Stimulated activated effector memory CD8-positive, alpha-beta T cell treated with anti-CD3 and anti-CD28 coated beads, Interleukin-12 subunit alpha, Interleukin-12 subunit beta, amount 100 ng/mL, for 72 hours (primary cell): ENCODE measurements around the gene ISY1.
"Not testable (repeated sequence)": the region's sequence is repeated elsewhere in the genome, so short reads cannot be mapped to it uniquely, and the experiment has no call there.

Experiments
- ATAC-seq: fragments of 150-1000 bp; cut with Tn5 transposase; 2 replicates; pipeline ENCODE4 v1.10.0; 2021
- DNase-seq, 2 donors: peaks; one replicate each; pipeline ENCODE4 v3.0.0; 2021 to 2022; ENCODE audit warnings: low spot score in 2 of 2
- H3K27ac Mint-ChIP-seq: one replicate; pipeline ENCODE4 v1.8.0; 2022; ENCODE audit warnings: mild to moderate bottlenecking, mixed read lengths
- H3K36me3 Mint-ChIP-seq: one replicate; pipeline ENCODE4 v1.8.0; 2022; ENCODE audit warnings: mild to moderate bottlenecking, mixed read lengths
- H3K4me1 Mint-ChIP-seq: one replicate; pipeline ENCODE4 v1.8.0; 2022; ENCODE audit warnings: mixed read lengths
- H3K4me3 Mint-ChIP-seq: one replicate; pipeline ENCODE4 v1.8.0; 2022; ENCODE audit warnings: mild to moderate bottlenecking, mixed read lengths
- H3K9me3 Mint-ChIP-seq: one replicate; pipeline ENCODE4 v1.8.0; 2022; ENCODE audit warnings: mixed read lengths

The ISY1 gene

DNA sequence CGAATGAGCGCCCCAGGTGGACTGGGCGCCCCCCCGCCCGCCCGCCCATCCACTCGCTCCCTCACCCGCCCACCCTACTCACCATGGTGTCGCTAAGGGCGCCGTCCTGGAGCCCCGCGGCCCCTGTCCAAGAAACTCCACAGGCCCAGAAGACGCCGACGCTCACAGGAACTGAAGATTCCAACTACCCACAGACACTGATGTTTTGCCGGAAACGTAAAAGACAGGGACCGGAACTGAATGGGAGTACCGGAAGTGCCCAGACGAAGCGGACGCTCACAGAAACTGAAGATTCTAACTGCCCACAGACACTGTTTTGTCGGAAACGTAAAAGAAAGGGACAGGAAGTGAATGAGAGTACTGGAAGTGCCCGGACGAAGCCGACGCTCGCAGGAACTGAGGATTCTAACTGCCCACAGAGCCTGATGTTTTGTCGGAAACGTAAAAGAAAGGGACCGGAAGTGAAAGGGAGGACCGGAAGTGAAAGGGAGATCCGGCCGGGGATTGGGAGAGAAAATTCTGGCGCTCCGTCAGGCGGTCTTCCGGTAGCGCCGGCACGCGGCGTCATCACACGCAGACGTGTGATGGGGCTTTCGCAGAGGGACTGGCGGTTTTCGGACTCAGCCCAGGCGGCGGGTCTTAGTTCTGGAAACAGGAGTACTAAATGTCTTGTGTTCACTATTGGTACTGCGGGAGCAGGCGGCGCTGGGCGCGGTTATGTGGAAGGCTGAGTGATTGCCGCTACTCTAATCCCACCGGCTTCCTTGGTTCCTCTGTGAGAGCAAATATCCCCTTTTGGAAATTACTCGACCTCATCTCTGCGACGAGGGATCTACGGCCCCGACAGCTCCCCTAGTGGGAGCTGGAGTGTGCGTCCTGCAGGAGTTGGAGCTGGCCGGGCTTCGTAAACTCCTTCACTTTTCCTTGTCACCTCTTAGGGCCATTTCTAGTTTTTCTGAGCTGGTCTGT lies at the start of gene ISY1:
TSS of gene ISY1 (minus strand) at position 173 of the 969 bp plus-strand sequence. CDS start at position 85, 88 bp downstream.
- peaks cover 43% of the 10 kb centered on the region for H3K4me1 Mint-ChIP-seq

GRCh38 chr3:129207479-129207878 lies 46.6 kb upstream of the ISY1 start:
- ATAC-seq: no peak

More for the DNA sequence above, at the start of gene ISY1:
- ATAC-seq (peak; percentile 92), DNase-seq (peak; percentile 73 to 93)
- peak within 1 kb of the TSS; percentile 95 for H3K4me3 Mint-ChIP-seq
- H3K36me3 Mint-ChIP-seq: peaks cover 96% of the 10 kb centered on the region
- no peaks in the 10 kb centered on the region for H3K9me3 Mint-ChIP-seq
- H3K27ac Mint-ChIP-seq: peak within 1 kb of the TSS; percentile 99

GRCh38 chr3:129205109-129205832 lies 44.4 kb upstream of the ISY1 start:
- ATAC-seq (peak; percentile 31), DNase-seq (no peak)
- no peak overlapping the region for H3K27ac Mint-ChIP-seq
- no peaks in the 10 kb centered on the region for H3K9me3 Mint-ChIP-seq
- H3K4me1 Mint-ChIP-seq: no peaks in the 10 kb centered on the region
- no peaks in the 10 kb centered on the region for H3K36me3 Mint-ChIP-seq
- H3K4me3 Mint-ChIP-seq: no peak overlapping the region

More at GRCh38 chr3:129207479-129207878, 46.6 kb upstream of the ISY1 start:
- no peak for DNase-seq
- Mint-ChIP-seq H3K4me1 (no peaks in the 10 kb centered on the region), H3K9me3 (no peaks in the 10 kb centered on the region), H3K4me3 (no peak overlapping the region), H3K36me3 (no peaks in the 10 kb centered on the region), H3K27ac (no peak overlapping the region)

DNA sequence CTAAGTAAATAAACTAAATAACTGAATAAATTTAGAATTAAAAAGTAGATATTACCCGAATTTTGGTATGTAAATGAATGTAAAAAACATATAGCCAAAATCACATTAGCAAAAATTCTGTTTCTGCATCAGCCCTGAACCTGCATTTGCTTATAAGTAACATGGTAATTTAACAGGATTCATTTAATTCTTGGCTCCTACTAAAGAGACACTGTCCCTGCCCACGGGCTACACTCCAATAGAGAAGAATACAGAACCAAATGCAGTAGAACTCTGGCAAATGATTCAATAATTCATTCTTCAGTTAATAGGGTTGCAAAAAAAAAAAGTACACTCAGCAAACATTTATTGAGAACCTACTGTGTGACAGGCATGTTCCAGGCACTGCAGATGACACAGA lies 43.6 kb upstream of the ISY1 start:
- H3K36me3 Mint-ChIP-seq: no peaks in the 10 kb centered on the region
- no peaks in the 10 kb centered on the region for H3K4me1 Mint-ChIP-seq
- no peaks in the 10 kb centered on the region for H3K9me3 Mint-ChIP-seq
- DNase-seq: no peak
- ATAC-seq: no peak
- H3K27ac Mint-ChIP-seq: no peak overlapping the region
- no peak overlapping the region for H3K4me3 Mint-ChIP-seq

GRCh38 chr3:129199366-129199765 lies 38.5 kb upstream of the ISY1 start:
- Mint-ChIP-seq H3K4me1 (no peaks in the 10 kb centered on the region), H3K4me3 (no peak overlapping the region), H3K27ac (no peak overlapping the region), H3K9me3 (no peaks in the 10 kb centered on the region), H3K36me3 (no peaks in the 10 kb centered on the region)
- ATAC-seq (no peak), DNase-seq (no peak)

GRCh38 chr3:129197321-129197720 lies 36.5 kb upstream of the ISY1 start:
- no peak for ATAC-seq
- Mint-ChIP-seq H3K4me3 (no peak overlapping the region), H3K27ac (no peak overlapping the region), H3K4me1 (no peaks in the 10 kb centered on the region), H3K36me3 (no peaks in the 10 kb centered on the region), H3K9me3 (no peaks in the 10 kb centered on the region)
- DNase-seq: no peak

DNA sequence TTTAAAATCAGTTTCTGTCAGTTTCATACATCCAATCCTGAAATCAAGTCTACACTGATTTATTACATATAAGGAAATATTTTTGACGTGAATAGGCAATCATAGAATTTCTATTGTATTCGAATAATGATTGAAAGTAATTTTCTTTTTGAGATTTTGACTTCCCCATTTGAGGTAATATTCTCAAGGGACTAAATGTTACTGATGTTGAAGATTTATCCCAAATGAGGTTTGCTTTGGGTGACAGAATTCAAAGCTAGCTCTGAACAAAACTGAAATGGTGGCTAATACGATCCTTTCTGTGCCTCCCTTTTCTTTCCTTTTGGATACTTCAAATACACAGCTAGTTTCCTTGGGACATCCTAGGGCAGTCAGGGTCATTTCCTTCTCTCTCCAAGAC lies 35.7 kb upstream of the ISY1 start:
- H3K4me3 Mint-ChIP-seq: no peak overlapping the region

GRCh38 chr3:129195731-129196256 lies 34.9 kb upstream of the ISY1 start:
- no peak for DNase-seq
- H3K4me1 Mint-ChIP-seq: no peaks in the 10 kb centered on the region
- H3K9me3 Mint-ChIP-seq: no peaks in the 10 kb centered on the region
- no peaks in the 10 kb centered on the region for H3K36me3 Mint-ChIP-seq
- no peak overlapping the region for H3K27ac Mint-ChIP-seq
- peak; percentile 81 for ATAC-seq
- no peak overlapping the region for H3K4me3 Mint-ChIP-seq

More for the DNA sequence above, 35.7 kb upstream of the ISY1 start:
- DNase-seq (no peak), ATAC-seq (no peak)
- Mint-ChIP-seq H3K36me3 (no peaks in the 10 kb centered on the region), H3K9me3 (no peaks in the 10 kb centered on the region), H3K27ac (no peak overlapping the region), H3K4me1 (no peaks in the 10 kb centered on the region)

DNA sequence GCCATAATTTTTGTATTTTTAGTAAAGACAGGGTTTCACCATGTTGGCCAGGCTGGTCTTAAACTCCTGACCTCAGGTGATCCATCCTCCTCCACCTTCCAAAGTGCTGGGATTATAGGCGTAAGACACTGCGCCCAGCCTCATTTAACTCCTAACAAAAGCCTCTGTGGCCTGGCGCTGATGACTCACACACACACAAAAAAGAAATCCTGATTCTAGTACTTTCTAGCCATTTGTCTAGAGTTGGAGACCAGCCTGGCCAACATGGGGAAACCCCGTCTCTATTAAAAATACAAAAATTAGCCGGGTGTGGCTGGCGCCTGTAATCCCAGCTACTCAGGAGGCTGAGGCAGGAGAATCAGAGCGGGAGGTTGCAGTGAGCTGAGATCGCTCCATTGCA lies 28.9 kb upstream of the ISY1 start:
- not testable (repeated sequence) for H3K9me3 Mint-ChIP-seq, H3K4me3 Mint-ChIP-seq, H3K36me3 Mint-ChIP-seq, DNase-seq, H3K27ac Mint-ChIP-seq, H3K4me1 Mint-ChIP-seq, ATAC-seq

DNA sequence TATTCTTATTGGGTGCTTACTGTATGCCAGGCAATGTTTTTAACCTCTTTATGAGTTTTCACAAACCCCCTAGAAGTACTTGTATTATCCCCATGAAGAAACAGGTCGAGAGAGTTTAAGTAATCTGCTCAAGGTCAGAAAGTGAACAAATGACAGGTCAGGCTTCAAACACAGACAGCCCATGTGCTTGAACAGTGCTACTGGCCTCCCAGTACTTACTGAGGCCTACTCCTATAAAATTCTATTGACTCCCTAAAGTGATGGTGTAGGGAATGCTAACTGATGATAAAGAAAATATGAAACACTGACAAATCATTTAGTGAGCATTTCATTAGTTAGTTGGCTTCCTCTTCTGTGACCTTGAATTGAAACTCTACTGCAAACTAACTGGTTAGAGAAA lies 27.0 kb upstream of the ISY1 start:
- H3K27ac Mint-ChIP-seq: no peak overlapping the region

GRCh38 chr3:129185783-129186182 lies 24.9 kb upstream of the ISY1 start:
- peaks cover 38% of the 10 kb centered on the region for H3K36me3 Mint-ChIP-seq
- ATAC-seq (no peak), DNase-seq (no peak)
- H3K9me3 Mint-ChIP-seq: no peaks in the 10 kb centered on the region
- peaks cover 8% of the 10 kb centered on the region for H3K4me1 Mint-ChIP-seq
- no peak overlapping the region for H3K27ac Mint-ChIP-seq
- H3K4me3 Mint-ChIP-seq: peak overlapping the region; percentile 88

More for the DNA sequence above, 27.0 kb upstream of the ISY1 start:
- Mint-ChIP-seq H3K4me1 (no peaks in the 10 kb centered on the region), H3K36me3 (peaks cover 18% of the 10 kb centered on the region), H3K9me3 (no peaks in the 10 kb centered on the region), H3K4me3 (no peak overlapping the region)
- DNase-seq (no peak), ATAC-seq (no peak)

- H3K27ac Mint-ChIP-seq: peak overlapping the region; percentile 99
- H3K4me3 Mint-ChIP-seq: peak overlapping the region; percentile 88
- not testable (repeated sequence) for DNase-seq, H3K9me3 Mint-ChIP-seq, ATAC-seq
- H3K4me1 Mint-ChIP-seq: peaks cover 15% of the 10 kb centered on the region
- H3K36me3 Mint-ChIP-seq: peaks cover 47% of the 10 kb centered on the region
These were observed 24.1 kb upstream of the ISY1 start for GRCh38 chr3:129184784-129185542.

DNA sequence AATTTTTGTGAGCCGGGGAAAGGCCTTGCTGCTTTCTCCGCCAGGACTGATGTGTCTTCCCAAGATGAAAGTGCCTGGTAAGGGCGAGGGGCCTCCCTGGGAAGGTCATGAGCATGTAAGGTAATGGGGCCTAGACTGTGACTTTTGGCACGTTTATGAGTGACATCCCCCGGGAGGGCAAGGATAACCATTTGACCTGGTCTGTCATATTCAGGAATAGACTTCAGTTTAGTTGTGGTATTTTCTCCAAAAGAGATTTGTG lies 23.5 kb upstream of the ISY1 start:
- DNase-seq: no peak
- ATAC-seq: peak; percentile 1

DNA sequence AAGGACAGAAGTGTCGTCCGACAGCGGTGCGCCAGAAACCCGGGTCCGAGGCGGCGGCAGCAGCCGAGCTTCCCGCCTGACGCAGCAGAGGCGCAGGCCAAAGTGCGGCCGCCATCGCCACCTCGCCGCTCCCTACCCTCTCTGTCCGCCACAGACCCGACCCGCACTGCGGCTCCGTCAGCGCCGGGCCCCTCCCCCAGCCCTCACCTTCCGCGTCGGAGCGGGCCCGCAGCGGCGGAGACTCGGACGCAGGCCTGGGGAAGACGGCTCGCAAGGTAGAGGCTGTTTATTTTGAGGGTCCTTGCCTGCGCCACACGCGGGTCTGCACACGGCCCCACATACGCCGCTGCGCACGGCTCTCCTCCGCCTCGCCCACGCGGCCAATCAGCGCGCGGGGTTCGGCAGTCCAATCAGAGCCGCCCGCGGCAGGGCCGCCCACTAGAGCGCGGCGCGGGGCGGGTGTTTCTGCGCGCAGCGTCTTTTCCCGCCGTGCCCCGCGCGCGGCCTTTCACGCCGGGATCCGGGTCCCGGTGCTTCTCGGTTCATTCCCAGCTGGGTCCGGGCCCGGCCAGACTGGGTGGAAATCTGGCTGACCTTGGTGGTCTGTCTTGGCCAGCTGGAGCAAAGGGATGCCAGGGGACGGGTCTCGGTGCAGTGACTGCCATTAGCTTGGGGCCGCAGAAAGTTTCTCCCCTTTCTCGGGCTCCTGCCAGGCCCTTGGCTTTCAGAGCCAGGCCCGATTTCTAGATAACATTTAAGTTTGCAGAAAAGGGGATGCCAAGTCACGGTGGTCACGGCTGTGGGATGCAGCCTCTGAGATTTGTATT lies 22.9 kb upstream of the ISY1 start, which contains the start of gene CNBP:
TSS of gene CNBP (minus strand) at position 328 of the 827 bp plus-strand sequence. CDS start 12,139 bp downstream, outside the sequence.
- Mint-ChIP-seq H3K36me3 (peaks cover 58% of the 10 kb centered on the region), H3K4me1 (peaks cover 25% of the 10 kb centered on the region), H3K27ac (peak within 1 kb of the TSS; percentile 99), H3K4me3 (peak within 1 kb of the TSS; percentile 88), H3K9me3 (no peaks in the 10 kb centered on the region)
- DNase-seq (peak; percentile 89 to 93), ATAC-seq (peak; percentile 98)

More for the DNA sequence above, 23.5 kb upstream of the ISY1 start:
- no peaks in the 10 kb centered on the region for H3K9me3 Mint-ChIP-seq
- peaks cover 53% of the 10 kb centered on the region for H3K36me3 Mint-ChIP-seq
- H3K4me1 Mint-ChIP-seq: peaks cover 20% of the 10 kb centered on the region
- H3K4me3 Mint-ChIP-seq: peak overlapping the region; percentile 88
- peak overlapping the region; percentile 99 for H3K27ac Mint-ChIP-seq
